Activated CD4-positive, alpha-beta T cell treated with anti-CD3 and anti-CD28 coated beads, Interleukin-2, amount 10 ng/mL, durations not matched to agents 7 days and 5 days (primary cell): Measurements from ENCODE around the gene FUT4. TPM values are rescaled to one million over a fixed set of nuclear protein-coding genes. Genes with fewer than 3 reads are reported as not detected.
"Not testable (repeated sequence)": the region's sequence is repeated elsewhere in the genome, so short reads cannot be mapped to it uniquely, and the experiment has no call there.

ENCODE experiments used
- CTCF ChIA-PET: fragments of 350-600 bp; sonication (Branson Sonifier 250); formaldehyde crosslinking; loops from one replicate; lab custom pipeline; 2021; ENCODE audit warnings: antibody characterized with exemption; lab: Charles Lee
- POLR2A ChIA-PET: fragments of 350-600 bp; sonication (Branson Sonifier 250); formaldehyde crosslinking; loops from one replicate; lab custom pipeline; 2021; ENCODE audit warnings: antibody characterized with exemption; lab: Charles Lee
- DNase-seq: peaks from one replicate; pipeline ENCODE4 v3.0.0-alpha.2; 2020
- H3K27ac Mint-ChIP-seq: one replicate; pipeline ENCODE4 v1.8.0; 2021; ENCODE audit warnings: mild to moderate bottlenecking, moderate library complexity, mixed read lengths
- H3K27me3 Mint-ChIP-seq: one replicate; pipeline ENCODE4 v1.8.0; 2021; ENCODE audit warnings: mixed read lengths
- H3K36me3 Mint-ChIP-seq: one replicate; pipeline ENCODE4 v1.8.0; 2021; ENCODE audit warnings: low read depth, mixed read lengths
- H3K4me1 Mint-ChIP-seq: one replicate; pipeline ENCODE4 v1.8.0; 2021; ENCODE audit warnings: mixed read lengths
- H3K4me3 Mint-ChIP-seq: one replicate; pipeline ENCODE4 v1.8.0; 2021; ENCODE audit warnings: mild to moderate bottlenecking, moderate library complexity, mixed read lengths
- H3K9me3 Mint-ChIP-seq: one replicate; pipeline ENCODE4 v1.8.0; 2021; ENCODE audit warnings: mixed read lengths
- total RNA-seq, 2 experiments: library from RNA; stranded (reverse); gene quantifications; one replicate each; pipeline ENCODE4 v1.2.3, GENCODE V29; 2021

Gene FUT4
- total RNA-seq, 2 experiments from 2014 or later = 7.1 to 7.8 TPM

- no peak overlapping the region for H3K4me3 Mint-ChIP-seq
- ChIA-PET CTCF (interaction anchor here (0.7 kb wide), 2 partner anchors 25 to 205 kb away, joined by 3 read pairs; no protein-coding TSS in a partner anchor), POLR2A (no interaction called here)
- no peak for DNase-seq
- no peaks in the 10 kb centered on the region for H3K36me3 Mint-ChIP-seq
- H3K27ac Mint-ChIP-seq = no peak overlapping the region
- H3K4me1 Mint-ChIP-seq = peaks cover 16% of the 10 kb centered on the region
- no peaks in the 10 kb centered on the region for H3K9me3 Mint-ChIP-seq
- peaks cover 20% of the 10 kb centered on the region for H3K27me3 Mint-ChIP-seq
Measured at GRCh38 chr11:94539420-94539819, 4.3 kb upstream of the FUT4 start.

- ChIA-PET POLR2A (no interaction called here), CTCF (no interaction called here)
- H3K4me1 Mint-ChIP-seq = peaks cover 37% of the 10 kb centered on the region
- H3K9me3 Mint-ChIP-seq = no peaks in the 10 kb centered on the region
- no peaks in the 10 kb centered on the region for H3K27me3 Mint-ChIP-seq
- peak; percentile 20 for DNase-seq
- peak overlapping the region; percentile 75 for H3K4me3 Mint-ChIP-seq
- H3K36me3 Mint-ChIP-seq = peaks cover 14% of the 10 kb centered on the region
- H3K27ac Mint-ChIP-seq = peak overlapping the region; percentile 63
Measured at GRCh38 chr11:94544646-94545263, 1.0 kb downstream of the FUT4 start.

GRCh38 chr11:94545264-94546161 lies 1.8 kb downstream of the FUT4 start:
- CTCF ChIA-PET = interaction anchor here (0.6 kb wide), 1 partner anchor 181 kb away, joined by 4 read pairs; no protein-coding TSS in a partner anchor

GRCh38 chr11:94546162-94546470 lies 2.4 kb downstream of the FUT4 start:
- Mint-ChIP-seq H3K36me3 (peaks cover 17% of the 10 kb centered on the region), H3K4me3 (peak overlapping the region; percentile 75), H3K4me1 (peaks cover 45% of the 10 kb centered on the region), H3K27me3 (no peaks in the 10 kb centered on the region), H3K9me3 (no peaks in the 10 kb centered on the region), H3K27ac (peak overlapping the region; percentile 55)
- ChIA-PET POLR2A (no interaction called here), CTCF (interaction anchor here (0.6 kb wide), 1 partner anchor 181 kb away, joined by 4 read pairs; no protein-coding TSS in a partner anchor)
- no peak for DNase-seq

More at GRCh38 chr11:94545264-94546161, 1.8 kb downstream of the FUT4 start:
- peak overlapping the region; percentile 75 for H3K4me3 Mint-ChIP-seq
- no peaks in the 10 kb centered on the region for H3K27me3 Mint-ChIP-seq
- DNase-seq = no peak
- peaks cover 17% of the 10 kb centered on the region for H3K36me3 Mint-ChIP-seq
- peaks cover 44% of the 10 kb centered on the region for H3K4me1 Mint-ChIP-seq
- no peaks in the 10 kb centered on the region for H3K9me3 Mint-ChIP-seq
- peak overlapping the region; percentile 80 for H3K27ac Mint-ChIP-seq
- POLR2A ChIA-PET = no interaction called here

GRCh38 chr11:94546886-94547285 lies 3.2 kb downstream of the FUT4 start:
- Mint-ChIP-seq H3K9me3 (no peaks in the 10 kb centered on the region), H3K4me3 (peak overlapping the region; percentile 75), H3K36me3 (peaks cover 17% of the 10 kb centered on the region), H3K27me3 (no peaks in the 10 kb centered on the region), H3K4me1 (peaks cover 45% of the 10 kb centered on the region), H3K27ac (no peak overlapping the region)
- ChIA-PET POLR2A (no interaction called here), CTCF (no interaction called here)
- no peak for DNase-seq

- POLR2A ChIA-PET = no interaction called here
- CTCF ChIA-PET = no interaction called here
Measured at GRCh38 chr11:94549146-94549545, 5.4 kb downstream of the FUT4 start.

GRCh38 chr11:94550513-94550912 lies 6.8 kb downstream of the FUT4 start:
- Mint-ChIP-seq H3K27ac (peak overlapping the region; percentile 75), H3K4me3 (no peak overlapping the region), H3K9me3 (no peaks in the 10 kb centered on the region), H3K36me3 (peaks cover 14% of the 10 kb centered on the region), H3K27me3 (no peaks in the 10 kb centered on the region), H3K4me1 (peaks cover 31% of the 10 kb centered on the region)
- DNase-seq = no peak
- POLR2A ChIA-PET = no interaction called here
- CTCF ChIA-PET = no interaction called here

More at GRCh38 chr11:94549146-94549545, 5.4 kb downstream of the FUT4 start:
- no peak overlapping the region for H3K27ac Mint-ChIP-seq
- peaks cover 33% of the 10 kb centered on the region for H3K4me1 Mint-ChIP-seq
- no peaks in the 10 kb centered on the region for H3K27me3 Mint-ChIP-seq
- peaks cover 17% of the 10 kb centered on the region for H3K36me3 Mint-ChIP-seq
- H3K4me3 Mint-ChIP-seq = no peak overlapping the region
- H3K9me3 Mint-ChIP-seq = no peaks in the 10 kb centered on the region
- no peak for DNase-seq

GRCh38 chr11:94553938-94554337 lies 10.2 kb downstream of the FUT4 start:
- H3K4me1 Mint-ChIP-seq = peaks cover 10% of the 10 kb centered on the region
- CTCF ChIA-PET = no interaction called here
- H3K4me3 Mint-ChIP-seq = no peak overlapping the region

GRCh38 chr11:94555752-94556329 lies 12.1 kb downstream of the FUT4 start:
- POLR2A ChIA-PET, DNase-seq, H3K27ac Mint-ChIP-seq, H3K36me3 Mint-ChIP-seq, H3K9me3 Mint-ChIP-seq, H3K4me3 Mint-ChIP-seq, H3K4me1 Mint-ChIP-seq, CTCF ChIA-PET, H3K27me3 Mint-ChIP-seq: not testable (repeated sequence)

More at GRCh38 chr11:94553938-94554337, 10.2 kb downstream of the FUT4 start:
- POLR2A ChIA-PET = no interaction called here
- H3K27me3 Mint-ChIP-seq = no peaks in the 10 kb centered on the region
- no peak overlapping the region for H3K27ac Mint-ChIP-seq
- no peaks in the 10 kb centered on the region for H3K9me3 Mint-ChIP-seq
- no peak for DNase-seq
- peaks cover 3% of the 10 kb centered on the region for H3K36me3 Mint-ChIP-seq

- CTCF ChIA-PET = no interaction called here
- Mint-ChIP-seq H3K4me1 (no peaks in the 10 kb centered on the region), H3K4me3 (no peak overlapping the region), H3K27ac (no peak overlapping the region), H3K27me3 (no peaks in the 10 kb centered on the region), H3K9me3 (no peaks in the 10 kb centered on the region), H3K36me3 (no peaks in the 10 kb centered on the region)
- DNase-seq = no peak
- POLR2A ChIA-PET = no interaction called here
Measured at GRCh38 chr11:94557421-94557820, 13.7 kb downstream of the FUT4 start.

GRCh38 chr11:94557992-94558391 lies 14.3 kb downstream of the FUT4 start:
- no peak overlapping the region for H3K27ac Mint-ChIP-seq
- H3K4me3 Mint-ChIP-seq = no peak overlapping the region
- no peaks in the 10 kb centered on the region for H3K9me3 Mint-ChIP-seq
- ChIA-PET POLR2A (no interaction called here), CTCF (no interaction called here)
- DNase-seq = no peak
- no peaks in the 10 kb centered on the region for H3K36me3 Mint-ChIP-seq
- H3K4me1 Mint-ChIP-seq = no peaks in the 10 kb centered on the region
- no peaks in the 10 kb centered on the region for H3K27me3 Mint-ChIP-seq

GRCh38 chr11:94558468-94558867 lies 14.7 kb downstream of the FUT4 start:
- Mint-ChIP-seq H3K27ac (no peak overlapping the region), H3K9me3 (no peaks in the 10 kb centered on the region), H3K36me3 (no peaks in the 10 kb centered on the region), H3K4me3 (no peak overlapping the region), H3K27me3 (no peaks in the 10 kb centered on the region), H3K4me1 (no peaks in the 10 kb centered on the region)
- DNase-seq = no peak
- POLR2A ChIA-PET = no interaction called here
- CTCF ChIA-PET = no interaction called here

- no peaks in the 10 kb centered on the region for H3K36me3 Mint-ChIP-seq
- no peak for DNase-seq
- no peaks in the 10 kb centered on the region for H3K4me1 Mint-ChIP-seq
- ChIA-PET CTCF (no interaction called here), POLR2A (interaction anchor here (0.6 kb wide), 1 partner anchor 53 kb away, joined by 5 read pairs; no protein-coding TSS in a partner anchor)
- H3K9me3 Mint-ChIP-seq = no peaks in the 10 kb centered on the region
- no peak overlapping the region for H3K27ac Mint-ChIP-seq
- H3K4me3 Mint-ChIP-seq = no peak overlapping the region
- no peaks in the 10 kb centered on the region for H3K27me3 Mint-ChIP-seq
Measured at GRCh38 chr11:94558932-94559331, 15.2 kb downstream of the FUT4 start.
